GM12878 (cell line): Measurements from ENCODE around the gene DBET.
"Not testable (repeated sequence)": the region's sequence is repeated elsewhere in the genome, so short reads cannot be mapped to it uniquely, and the experiment has no call there.

Source experiments
- ATF3 ChIP-seq: IDR thresholded peaks from 2 replicates; pipeline ENCODE4 v1.6.1; 2011; ENCODE audit warnings: low read depth, mild to moderate bottlenecking, low read length, moderate library complexity, borderline replicate concordance; ENCODE audit errors: extremely low read depth
- BCLAF1 ChIP-seq: fragments of 450-650 bp; IDR thresholded peaks from 2 replicates; pipeline ENCODE4 v1.6.1; 2017; ENCODE audit warnings: antibody characterized with exemption, mild to moderate bottlenecking, moderate library complexity
- CTCF ChIP-seq, 3 experiments: IDR thresholded peaks in 2 of 3; conservative IDR thresholded peaks in 1 of 3; 2 replicates each; pipeline ENCODE4 v1.5.1; 2011; ENCODE audit warnings: low read depth in 3 of 3, low read length in 3 of 3, mild to moderate bottlenecking in 3 of 3, control low read depth in 2 of 3, moderate library complexity in 2 of 3, inconsistent platforms in 1 of 3, mixed read lengths in 1 of 3; ENCODE audit not compliant: control insufficient read depth in 2 of 3, insufficient read depth in 1 of 3; ENCODE audit errors: extremely low read depth in 1 of 3
- EZH2 ChIP-seq: IDR thresholded peaks from 2 replicates; pipeline ENCODE4 v1.6.1; 2012; ENCODE audit warnings: low read depth, mild to moderate bottlenecking, control low read depth, inconsistent platforms, low read length, borderline replicate concordance; ENCODE audit not compliant: control insufficient read depth
- GABPA ChIP-seq: IDR thresholded peaks from 2 replicates; pipeline ENCODE4 v1.6.1; 2014; ENCODE audit warnings: antibody characterized with exemption, low read depth, mild to moderate bottlenecking, inconsistent platforms
- NFIC ChIP-seq: IDR thresholded peaks from 2 replicates; pipeline ENCODE4 v1.6.1; 2012; ENCODE audit warnings: low read depth, mild to moderate bottlenecking, inconsistent platforms, low read length, moderate library complexity
- NFYB ChIP-seq: IDR thresholded peaks from 2 replicates; pipeline ENCODE4 v1.6.1; 2011; ENCODE audit warnings: low read depth, mild to moderate bottlenecking, low read length, improper control_type of control experiment, moderate library complexity; ENCODE audit not compliant: insufficient read depth
- NRF1 ChIP-seq: conservative IDR thresholded peaks from 2 replicates; pipeline ENCODE4 v1.6.1; 2011; ENCODE audit warnings: mild to moderate bottlenecking, low read depth, low read length, improper control_type of control experiment
- PAX8 ChIP-seq: fragments of 450-650 bp; IDR thresholded peaks from 2 replicates; pipeline ENCODE4 v1.6.1; 2017; ENCODE audit warnings: mild to moderate bottlenecking, moderate library complexity
- PKNOX1 ChIP-seq: fragments of 450-650 bp; IDR thresholded peaks from 2 replicates; pipeline ENCODE4 v1.6.1; 2016; ENCODE audit warnings: mild to moderate bottlenecking
- POLR2A ChIP-seq: IDR thresholded peaks from 2 replicates; pipeline ENCODE4 v1.6.1; 2011; ENCODE audit warnings: low read depth, mild to moderate bottlenecking, low read length
- POLR2AphosphoS5 ChIP-seq: IDR thresholded peaks from 2 replicates; pipeline ENCODE4 v1.6.1; 2011; ENCODE audit warnings: mild to moderate bottlenecking, low read length, inconsistent platforms
- RBBP5 ChIP-seq: fragments of 200-600 bp; sonication (generic); conservative IDR thresholded peaks from 2 replicates; pipeline ENCODE4 v1.6.1; 2016
- RELA ChIP-seq: fragments of 450-650 bp; IDR thresholded peaks from 2 replicates; pipeline ENCODE4 v1.8.0; 2014; ENCODE audit warnings: borderline replicate concordance; ENCODE audit not compliant: partially characterized antibody

- TF ChIP-seq NRF1; BCLAF1; CTCF (IDR thresholded peaks at IDR 0.05 in 2 of 3, conservative IDR thresholded peaks at IDR 0.05 in 1 of 3; ENCODE audit: control insufficient read depth in 2 of 3, extremely low read depth in 1 of 3, insufficient read depth in 1 of 3, low read depth in 3 of 3, low read length in 3 of 3); GABPA; NFYB; RBBP5; PKNOX1; POLR2AphosphoS5; ATF3; PAX8; NFIC; POLR2A; EZH2; RELA: not testable (repeated sequence)
Measured at GRCh38 chr4:190040873-190041272, 23.4 kb upstream of the DBET start.
